HG02973 (cell line): ENCODE measurements around the gene GRM3.

ENCODE experiments used
- ATAC-seq: cut with Tn5 transposase; IDR thresholded peaks from one replicate; pipeline ENCODE4 v1.9.1; 2021; ENCODE audit warnings: moderate library complexity; ENCODE audit not compliant: unreplicated experiment

GRM3 gene

GRCh38 chr7:86689363-86689762 lies 45.7 kb downstream of the GRM3 start:
- no peak for ATAC-seq

DNA sequence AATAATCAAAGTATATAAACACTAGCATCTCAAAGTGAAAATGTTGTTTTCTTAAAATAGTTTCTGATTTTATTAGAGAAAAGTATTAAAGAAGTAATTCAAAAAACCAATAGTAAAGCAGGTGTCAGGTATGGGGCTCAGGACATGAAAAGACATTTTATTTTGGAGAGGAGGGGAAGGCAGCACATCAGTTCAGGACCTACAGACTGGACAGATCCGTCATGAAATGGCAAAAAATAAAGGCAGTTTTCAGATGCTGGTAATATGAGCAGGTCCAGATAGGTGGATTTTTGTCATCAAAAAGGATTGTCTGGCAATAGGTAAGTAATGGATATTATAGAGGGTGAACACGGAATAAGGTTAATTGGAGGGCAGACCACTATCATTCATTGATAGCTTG lies 49.0 kb downstream of the GRM3 start:
- ATAC-seq = no peak

DNA sequence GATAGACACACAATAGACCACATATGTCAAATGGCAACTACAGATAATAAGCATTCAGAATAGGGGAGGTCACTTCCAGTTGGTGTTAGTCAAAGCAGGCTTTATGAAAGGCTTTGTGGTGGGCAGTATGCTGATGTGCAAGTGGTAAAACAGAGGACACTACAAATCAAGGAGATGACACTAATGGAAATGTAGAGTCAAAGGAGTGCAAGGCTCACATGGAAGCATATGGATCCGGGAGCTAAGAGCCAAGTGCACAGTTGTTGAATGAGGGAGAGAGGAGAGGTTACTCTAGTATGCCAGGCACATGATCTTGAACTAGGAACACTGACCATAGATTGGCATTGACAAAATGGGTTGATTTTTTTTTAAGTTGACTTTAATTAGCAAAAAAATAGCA lies 62.7 kb downstream of the GRM3 start:
- no peak for ATAC-seq

- no peak for ATAC-seq
These were observed 64.4 kb downstream of the GRM3 start for GRCh38 chr7:86708031-86708680.

GRCh38 chr7:86720306-86720705 lies 76.6 kb downstream of the GRM3 start:
- ATAC-seq = no peak

DNA sequence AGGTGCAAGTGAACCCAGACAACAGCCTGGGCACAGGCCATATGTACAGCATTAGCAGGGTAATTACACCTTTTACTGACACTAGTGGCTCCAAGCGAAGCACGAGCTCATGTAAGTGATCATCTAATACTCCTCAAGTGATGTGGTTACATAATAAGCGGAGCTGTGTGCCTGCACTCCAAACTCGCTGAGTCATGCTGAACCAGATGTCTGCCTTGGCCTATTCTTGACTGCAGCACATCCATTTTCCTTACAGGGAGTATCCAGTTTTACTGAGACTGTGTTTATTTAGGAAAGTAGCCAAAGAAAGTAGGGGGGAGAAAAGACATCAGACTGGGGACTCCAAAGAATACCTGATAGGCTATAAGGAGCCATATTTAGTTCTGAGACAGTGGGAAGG lies 90.1 kb downstream of the GRM3 start:
- no peak for ATAC-seq

DNA sequence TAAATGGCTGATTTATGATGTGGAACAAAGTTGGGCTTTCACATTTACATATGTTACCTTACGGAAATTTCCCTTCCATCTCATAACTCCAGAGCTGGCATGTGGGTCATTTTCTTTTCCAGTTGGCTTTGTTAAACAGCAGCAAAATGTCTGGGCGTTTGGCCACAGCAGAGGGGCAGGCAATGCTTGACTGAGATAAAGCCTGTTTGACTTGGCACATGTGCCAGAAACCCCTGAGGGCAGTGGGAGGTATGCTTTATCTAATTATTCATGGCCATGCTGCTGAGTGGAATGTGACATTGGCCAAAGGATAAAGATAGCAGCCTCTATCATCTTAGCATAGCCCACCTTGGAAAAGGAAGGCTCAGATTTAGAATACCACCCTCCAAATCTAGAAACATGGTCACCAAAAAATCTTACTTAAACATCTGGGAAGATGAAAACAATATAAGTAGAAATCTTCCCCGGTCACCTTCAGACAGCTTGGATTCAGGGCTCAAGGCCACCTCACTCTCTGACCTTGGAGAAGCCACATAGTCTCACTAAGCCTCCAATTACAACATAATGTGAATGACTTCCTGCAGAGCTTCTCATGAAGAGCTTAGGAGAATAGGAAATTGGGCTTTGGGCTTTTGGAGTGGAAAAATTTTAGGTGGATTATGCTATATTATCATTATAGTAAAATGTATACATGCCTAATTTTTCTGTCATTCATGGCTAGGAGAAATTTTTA lies 101.5 kb downstream of the GRM3 start:
- ATAC-seq = no peak

DNA sequence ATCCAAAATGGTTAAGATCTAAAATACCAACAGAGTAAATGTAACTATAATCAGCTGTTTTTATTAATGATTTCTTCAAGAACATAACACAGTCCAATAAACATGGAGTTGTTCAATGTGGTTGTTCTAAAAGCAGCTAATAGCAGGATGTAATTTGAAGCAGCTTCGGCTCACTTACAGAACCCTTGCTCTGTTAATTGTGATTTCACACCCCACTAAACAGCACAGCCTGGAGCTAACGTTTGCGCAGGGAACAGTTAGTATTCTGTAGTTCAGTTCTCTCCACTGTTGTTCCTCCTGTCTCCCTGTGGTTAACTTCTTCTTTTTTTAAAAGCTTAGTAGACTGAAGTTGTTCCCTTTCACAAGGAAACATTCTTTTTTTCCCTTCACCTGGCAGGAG lies 104.0 kb downstream of the GRM3 start:
- ATAC-seq = no peak

DNA sequence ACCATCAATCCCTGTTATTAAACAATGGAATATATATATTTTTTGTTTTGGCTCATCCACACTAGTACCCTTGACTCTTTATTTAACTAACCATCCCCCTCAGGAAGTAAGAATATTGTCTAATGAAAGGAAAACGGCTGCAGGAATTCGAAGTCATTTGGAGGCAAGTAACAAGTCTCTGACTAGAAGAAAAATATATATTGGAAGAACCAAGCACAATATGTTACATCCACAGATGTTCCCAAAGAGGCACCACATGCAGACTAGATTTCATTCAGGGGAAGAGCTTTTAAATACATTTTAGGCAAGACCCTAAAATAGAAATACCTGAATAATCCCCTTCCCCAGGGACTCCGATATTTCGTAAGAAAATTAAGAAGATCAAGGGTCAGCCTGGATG lies 104.5 kb downstream of the GRM3 start:
- no peak for ATAC-seq

GRCh38 chr7:86748843-86749719 lies 105.4 kb downstream of the GRM3 start:
- peak; percentile 80 for ATAC-seq

GRCh38 chr7:86749741-86750665 lies 106.3 kb downstream of the GRM3 start:
- ATAC-seq = no peak

DNA sequence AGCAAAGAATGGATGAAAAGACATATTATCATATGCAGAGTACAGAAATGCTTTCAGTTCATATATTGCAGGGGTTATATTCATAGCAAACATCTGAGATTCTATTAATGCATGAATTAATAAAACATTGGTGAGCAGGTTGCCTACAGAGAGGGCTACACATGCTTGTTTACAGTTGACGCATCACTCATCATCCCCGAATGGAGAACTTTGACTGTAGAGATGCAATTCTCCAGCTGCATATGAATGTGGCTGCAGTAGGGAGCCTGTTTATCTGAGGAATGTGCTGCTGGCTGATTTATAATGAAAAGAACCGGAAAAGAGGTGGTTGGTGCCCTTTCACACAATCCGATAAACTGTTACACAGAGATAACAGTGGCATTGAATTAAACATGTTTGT lies 116.5 kb downstream of the GRM3 start:
- no peak for ATAC-seq

- no peak for ATAC-seq
These were observed 118.4 kb downstream of the GRM3 start for GRCh38 chr7:86762129-86762528.

GRCh38 chr7:86765931-86766330 lies 122.2 kb downstream of the GRM3 start:
- no peak for ATAC-seq

GRCh38 chr7:86768394-86768793 lies 124.7 kb downstream of the GRM3 start:
- ATAC-seq = peak; percentile 46

- peak; percentile 92 for ATAC-seq
These were observed 125.5 kb downstream of the GRM3 start for GRCh38 chr7:86768967-86769760.

DNA sequence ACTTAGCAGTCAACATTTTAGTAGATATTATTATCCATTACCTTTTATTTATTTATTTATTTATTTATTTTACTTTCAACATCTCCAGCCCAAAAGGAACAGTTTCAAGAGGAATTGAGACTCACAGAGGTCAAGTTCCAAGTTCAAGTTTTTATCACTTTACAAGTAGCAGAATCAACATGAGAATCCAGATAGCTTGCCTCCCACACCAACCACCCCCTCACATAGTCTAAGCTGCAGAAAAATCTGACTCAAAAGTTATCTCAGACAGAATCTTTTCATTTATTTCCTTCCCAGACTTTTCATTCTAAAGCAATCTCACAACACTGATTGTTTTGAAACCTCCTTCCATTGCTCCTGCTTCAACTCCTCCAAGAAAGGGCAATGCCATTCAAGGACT lies 129.6 kb downstream of the GRM3 start:
- ATAC-seq = no peak

DNA sequence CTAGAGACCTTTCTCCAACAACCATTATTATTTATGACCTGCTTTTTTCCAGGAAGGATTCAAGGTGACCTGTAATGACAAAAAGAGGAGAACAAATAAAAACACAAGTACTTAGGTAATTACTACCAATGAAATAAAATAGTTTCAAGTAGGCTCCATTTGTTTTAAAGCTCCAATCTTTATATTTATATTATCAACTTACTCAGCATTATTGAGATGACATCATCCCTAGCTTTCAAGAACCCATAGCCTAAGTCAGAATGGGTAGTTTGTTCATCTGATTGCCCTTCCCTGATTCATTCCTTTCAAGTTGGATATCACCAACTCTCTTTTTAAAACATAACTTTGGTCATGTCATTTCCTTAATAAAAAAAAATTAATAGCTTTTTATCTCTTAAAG lies 131.5 kb downstream of the GRM3 start:
- no peak for ATAC-seq

DNA sequence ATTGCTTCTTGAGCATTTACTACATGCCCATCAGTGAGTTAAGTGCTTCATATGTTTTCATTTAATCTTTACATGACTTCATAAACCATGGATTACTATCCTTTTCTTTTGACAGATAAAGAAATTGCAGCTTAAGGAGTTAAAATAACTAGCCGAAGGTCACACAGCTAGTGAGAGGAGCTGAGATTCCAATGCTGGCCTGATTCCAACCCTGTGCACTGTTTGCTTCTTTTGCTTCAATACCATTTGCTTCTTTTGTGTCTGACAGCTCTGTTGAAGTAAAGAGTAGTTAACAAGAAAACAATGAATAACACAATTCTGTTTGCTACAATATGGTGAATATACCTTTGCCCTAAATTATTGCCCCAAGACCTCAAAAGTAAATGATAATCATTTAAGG lies 132.4 kb downstream of the GRM3 start:
- ATAC-seq = no peak

- ATAC-seq = no peak
These were observed 134.6 kb downstream of the GRM3 start for GRCh38 chr7:86778271-86778670.
